GM12864 (cell line): ENCODE data around the gene HOXA4.

Source experiments
- DNase-seq: peaks from one replicate; pipeline ENCODE4 v3.0.0-alpha.2; 2011; ENCODE audit warnings: low read depth
- H3K4me3 ChIP-seq: 2 replicates; pipeline ENCODE4 v1.5.1; 2011; ENCODE audit warnings: mild to moderate bottlenecking, low read depth, low read length, control low read depth
- CTCF ChIP-seq: IDR thresholded peaks from 2 replicates; pipeline ENCODE4 v1.5.1; 2011; ENCODE audit warnings: low read depth, mild to moderate bottlenecking, moderate library complexity, low read length, control low read depth, inconsistent platforms; ENCODE audit errors: missing control alignments

The HOXA4 gene

DNA sequence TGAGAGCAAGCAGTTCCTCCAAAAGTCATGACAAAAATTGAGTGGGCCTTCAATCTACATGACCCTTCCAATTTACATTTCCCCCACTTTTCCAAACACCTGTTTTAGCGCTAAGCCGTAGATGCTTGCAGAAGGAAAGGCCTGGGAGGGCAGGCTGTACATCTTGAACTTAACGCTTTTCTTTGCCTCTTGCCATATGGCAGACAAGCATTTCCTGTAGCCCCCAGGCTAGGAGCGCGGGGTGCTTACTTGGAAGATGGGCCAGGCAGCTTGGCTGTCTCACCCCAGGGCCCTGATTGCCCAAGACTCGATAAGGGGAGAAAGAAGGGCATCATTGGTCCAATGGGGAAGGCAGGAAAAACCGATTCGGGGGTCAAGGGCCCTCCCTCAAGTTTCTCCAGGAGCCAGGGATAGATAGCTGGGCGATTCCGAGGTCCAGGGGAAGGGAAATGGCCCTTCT lies 41.8 kb upstream of the HOXA4 start:
- no peak overlapping the region for H3K4me3 ChIP-seq
- no peak for TF ChIP-seq CTCF
- DNase-seq: no peak

GRCh38 chr7:27171637-27172314 lies 41.2 kb upstream of the HOXA4 start:
- H3K4me3 ChIP-seq: no peak overlapping the region
- no peak for DNase-seq
- no peak for TF ChIP-seq CTCF

GRCh38 chr7:27171325-27171636 lies 40.7 kb upstream of the HOXA4 start:
- TF ChIP-seq CTCF: no peak
- DNase-seq: no peak
- no peak overlapping the region for H3K4me3 ChIP-seq

- TF ChIP-seq CTCF: no peak
- no peak overlapping the region for H3K4me3 ChIP-seq
- DNase-seq: no peak
These were observed 40.1 kb upstream of the HOXA4 start for GRCh38 chr7:27170426-27171324.

- no peak for TF ChIP-seq CTCF
- H3K4me3 ChIP-seq: no peak overlapping the region
- DNase-seq: no peak
These were observed 39.3 kb upstream of the HOXA4 start for GRCh38 chr7:27169658-27170425.

- DNase-seq: no peak
- H3K4me3 ChIP-seq: no peak overlapping the region
- TF ChIP-seq CTCF: no peak
These were observed 37.8 kb upstream of the HOXA4 start for GRCh38 chr7:27168265-27168947.
